Measurements from ENCODE around the gene STX1B.
"Not testable (repeated sequence)": the region's sequence is repeated elsewhere in the genome, so short reads cannot be mapped to it uniquely, and the experiment has no call there.

STX1B gene

DNA sequence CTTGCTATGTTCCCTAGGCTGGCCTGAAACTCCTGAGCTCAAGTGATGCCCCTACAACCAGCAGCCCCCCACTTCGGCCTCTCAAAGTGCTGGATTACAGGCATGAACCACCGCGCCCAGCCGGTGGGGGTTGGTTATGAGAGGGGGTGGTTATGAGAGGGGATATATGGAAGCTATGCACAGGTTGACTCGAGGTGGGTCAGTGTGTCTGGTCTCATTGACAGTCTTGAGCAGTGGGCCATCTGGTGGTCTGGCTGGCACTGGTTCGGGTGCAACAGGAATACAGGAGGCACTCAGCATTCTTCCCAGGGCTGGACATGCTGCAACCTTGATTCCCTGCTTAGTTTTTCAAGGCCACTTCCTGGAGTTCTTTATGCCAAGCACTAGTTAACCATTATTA is 5.6 kb upstream of the STX1B start:
- no peak overlapping the region for H3K4me3 ChIP-seq (ENCODE audit: low read length, poor library complexity, severe bottlenecking)
- H3K9me2 ChIP-seq (replicated peaks; ENCODE audit: low read depth, low read length): no peaks in the 10 kb centered on the region
- no peak overlapping the region for H3K9ac ChIP-seq (ENCODE audit: low read depth, low read length, poor library complexity, severe bottlenecking)
- H3K4me1 ChIP-seq (ENCODE audit: insufficient read depth, low read length, poor library complexity, severe bottlenecking): peaks cover 2% of the 10 kb centered on the region
- no peaks in the 10 kb centered on the region for H3K27me3 ChIP-seq (ENCODE audit: insufficient read depth, low read length, poor library complexity, severe bottlenecking)
- no peak overlapping the region for H2AFZ ChIP-seq (ENCODE audit: low read length)
- H3K9me3 ChIP-seq (ENCODE audit: insufficient read depth, low read depth, low read length): no peaks in the 10 kb centered on the region
- no peaks in the 10 kb centered on the region for H3K79me2 ChIP-seq (ENCODE audit: insufficient read depth, low read length)
- TF ChIP-seq, protein P1, sequence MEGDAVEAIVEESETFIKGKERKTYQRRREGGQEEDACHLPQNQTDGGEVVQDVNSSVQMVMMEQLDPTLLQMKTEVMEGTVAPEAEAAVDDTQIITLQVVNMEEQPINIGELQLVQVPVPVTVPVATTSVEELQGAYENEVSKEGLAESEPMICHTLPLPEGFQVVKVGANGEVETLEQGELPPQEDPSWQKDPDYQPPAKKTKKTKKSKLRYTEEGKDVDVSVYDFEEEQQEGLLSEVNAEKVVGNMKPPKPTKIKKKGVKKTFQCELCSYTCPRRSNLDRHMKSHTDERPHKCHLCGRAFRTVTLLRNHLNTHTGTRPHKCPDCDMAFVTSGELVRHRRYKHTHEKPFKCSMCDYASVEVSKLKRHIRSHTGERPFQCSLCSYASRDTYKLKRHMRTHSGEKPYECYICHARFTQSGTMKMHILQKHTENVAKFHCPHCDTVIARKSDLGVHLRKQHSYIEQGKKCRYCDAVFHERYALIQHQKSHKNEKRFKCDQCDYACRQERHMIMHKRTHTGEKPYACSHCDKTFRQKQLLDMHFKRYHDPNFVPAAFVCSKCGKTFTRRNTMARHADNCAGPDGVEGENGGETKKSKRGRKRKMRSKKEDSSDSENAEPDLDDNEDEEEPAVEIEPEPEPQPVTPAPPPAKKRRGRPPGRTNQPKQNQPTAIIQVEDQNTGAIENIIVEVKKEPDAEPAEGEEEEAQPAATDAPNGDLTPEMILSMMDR (conservative IDR thresholded peaks at IDR 0.05; ENCODE audit: low read length): peak; percentile 34
- TF ChIP-seq EZH2phosphoT487 (IDR thresholded peaks at IDR 0.05; ENCODE audit: borderline replicate concordance): no peak
- no peaks in the 10 kb centered on the region for H3F3A ChIP-seq (ENCODE audit: low read depth)
- H4K20me1 ChIP-seq (ENCODE audit: insufficient read depth, low read length, poor library complexity, severe bottlenecking): no peaks in the 10 kb centered on the region
- H3K4me2 ChIP-seq (ENCODE audit: low read depth, low read length, poor library complexity, severe bottlenecking): no peak overlapping the region
- H3K36me3 ChIP-seq (ENCODE audit: insufficient read depth, low read length): no peaks in the 10 kb centered on the region

GRCh38 chr16:31013292-31013691 is 2.9 kb upstream of the STX1B start:
- not testable (repeated sequence) for H3K9me2 ChIP-seq (replicated peaks; ENCODE audit: low read depth, low read length); H2AFZ ChIP-seq (ENCODE audit: low read length); H3K9me3 ChIP-seq (ENCODE audit: insufficient read depth, low read depth, low read length); H3K4me1 ChIP-seq (ENCODE audit: insufficient read depth, low read length, poor library complexity, severe bottlenecking); H4K20me1 ChIP-seq (ENCODE audit: insufficient read depth, low read length, poor library complexity, severe bottlenecking); H3K79me2 ChIP-seq (ENCODE audit: insufficient read depth, low read length); H3F3A ChIP-seq (ENCODE audit: low read depth); H3K9ac ChIP-seq (ENCODE audit: low read depth, low read length, poor library complexity, severe bottlenecking); H3K27me3 ChIP-seq (ENCODE audit: insufficient read depth, low read length, poor library complexity, severe bottlenecking); H3K4me3 ChIP-seq (ENCODE audit: low read length, poor library complexity, severe bottlenecking); H3K36me3 ChIP-seq (ENCODE audit: insufficient read depth, low read length); H3K4me2 ChIP-seq (ENCODE audit: low read depth, low read length, poor library complexity, severe bottlenecking)

- not testable (repeated sequence) for H3K9me2 ChIP-seq (replicated peaks; ENCODE audit: low read depth, low read length); H3K4me1 ChIP-seq (ENCODE audit: insufficient read depth, low read length, poor library complexity, severe bottlenecking); H3K9me3 ChIP-seq (ENCODE audit: insufficient read depth, low read depth, low read length); H3K36me3 ChIP-seq (ENCODE audit: insufficient read depth, low read length); H3K79me2 ChIP-seq (ENCODE audit: insufficient read depth, low read length); H4K20me1 ChIP-seq (ENCODE audit: insufficient read depth, low read length, poor library complexity, severe bottlenecking); H3K27me3 ChIP-seq (ENCODE audit: insufficient read depth, low read length, poor library complexity, severe bottlenecking); H3K9ac ChIP-seq (ENCODE audit: low read depth, low read length, poor library complexity, severe bottlenecking); H3K4me2 ChIP-seq (ENCODE audit: low read depth, low read length, poor library complexity, severe bottlenecking); H3F3A ChIP-seq (ENCODE audit: low read depth); H3K4me3 ChIP-seq (ENCODE audit: low read length, poor library complexity, severe bottlenecking); H2AFZ ChIP-seq (ENCODE audit: low read length)
These were observed 1.4 kb upstream of the STX1B start for GRCh38 chr16:31011815-31012214.

DNA sequence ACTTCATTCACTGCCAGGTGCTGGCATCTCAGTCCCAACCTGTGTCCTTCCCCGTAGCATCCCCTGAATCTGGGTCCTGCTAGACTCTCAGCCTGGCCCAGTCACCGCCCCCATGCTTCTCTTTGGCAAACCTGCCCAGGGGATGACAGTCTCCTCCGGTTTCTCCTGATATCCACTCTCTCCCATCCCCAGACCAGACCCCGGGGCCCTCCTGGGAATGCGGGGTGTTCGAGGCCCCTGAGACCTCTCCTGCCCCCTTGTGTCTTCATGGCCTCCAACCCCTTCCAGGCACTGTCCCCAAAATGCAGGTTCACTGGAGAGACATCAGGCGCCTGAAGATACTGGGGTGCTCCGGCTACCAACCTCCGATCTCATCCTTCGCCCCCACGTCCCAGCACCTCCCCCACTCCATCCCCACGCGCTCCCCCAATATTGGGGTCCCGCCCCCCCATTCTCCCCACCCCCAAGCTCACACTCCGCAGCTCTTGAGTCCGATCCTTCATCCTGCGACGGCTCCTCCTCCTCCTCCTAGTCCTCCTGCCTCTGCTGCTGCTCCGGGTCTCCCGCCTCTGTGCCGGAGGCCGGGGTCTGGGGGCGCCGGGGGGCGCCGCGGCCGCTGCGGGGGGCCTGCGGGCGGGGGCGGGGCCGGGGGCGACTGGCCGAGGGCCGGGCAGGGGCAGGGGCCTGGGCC is 399 bp downstream of the STX1B start:
- no peaks in the 10 kb centered on the region for H3K36me3 ChIP-seq (ENCODE audit: insufficient read depth, low read length)
- no peaks in the 10 kb centered on the region for H3K79me2 ChIP-seq (ENCODE audit: insufficient read depth, low read length)
- H3K9me2 ChIP-seq (replicated peaks; ENCODE audit: low read depth, low read length): no peaks in the 10 kb centered on the region
- peak overlapping the region; percentile 16 for H3K4me2 ChIP-seq (ENCODE audit: low read depth, low read length, poor library complexity, severe bottlenecking)
- no peaks in the 10 kb centered on the region for H3K27me3 ChIP-seq (ENCODE audit: insufficient read depth, low read length, poor library complexity, severe bottlenecking)
- peaks cover 5% of the 10 kb centered on the region for H3K4me1 ChIP-seq (ENCODE audit: insufficient read depth, low read length, poor library complexity, severe bottlenecking)
- no peaks in the 10 kb centered on the region for H3F3A ChIP-seq (ENCODE audit: low read depth)
- H3K9ac ChIP-seq (ENCODE audit: low read depth, low read length, poor library complexity, severe bottlenecking): no peak overlapping the region
- no peak for TF ChIP-seq EZH2phosphoT487 (IDR thresholded peaks at IDR 0.05; ENCODE audit: borderline replicate concordance)
- TF ChIP-seq, protein P1 (conservative IDR thresholded peaks at IDR 0.05; ENCODE audit: low read length): 0 out of 2 replicates have a peak, but pooled peaks have one; percentile 15
- H4K20me1 ChIP-seq (ENCODE audit: insufficient read depth, low read length, poor library complexity, severe bottlenecking): no peaks in the 10 kb centered on the region
- H3K4me3 ChIP-seq (ENCODE audit: low read length, poor library complexity, severe bottlenecking): peak overlapping the region; percentile 28
- H3K9me3 ChIP-seq (ENCODE audit: insufficient read depth, low read depth, low read length): no peaks in the 10 kb centered on the region
- no peak overlapping the region for H2AFZ ChIP-seq (ENCODE audit: low read length)
